Measurements from ENCODE around the gene TRIM2. TPM values are rescaled to one million over a fixed set of nuclear protein-coding genes. Genes with fewer than 3 reads are reported as not detected.

Gene TRIM2
- total and polyA plus RNA-seq, 3 donors from 2014 or later: 6.1 to 12.8 (median 10.7) TPM

- DNase-seq: no peak
- intact Hi-C loops (cut with DNase I; ENCODE audit: low total_unique reads): no loop called here
- no peaks in the 10 kb centered on the region for H3K36me3 ChIP-seq (ENCODE audit: low read depth, missing control alignments)
- no peak overlapping the region for H3K4me3 ChIP-seq
- H3K27ac ChIP-seq: no peak overlapping the region
- TF ChIP-seq CTCF (IDR thresholded peaks at IDR 0.05) (no peak), POLR2A (IDR thresholded peaks at IDR 0.05) (no peak)
- H3K9me3 ChIP-seq: no peaks in the 10 kb centered on the region
- no peaks in the 10 kb centered on the region for H3K27me3 ChIP-seq
- no peaks in the 10 kb centered on the region for H3K4me1 ChIP-seq
- WGBS, 2 donors: 91 to 92% methylated on average over 4 of the region's 4 CpGs
Observed at GRCh38 chr4:153387981-153388380, 183.7 kb downstream of the TRIM2 start.

Small RNA genes lying within 50 kb of the gene (small RNA-seq; reads per million reads assigned to genes)
- gene RF00019: 0 reads per million in 2 donors
- gene RN7SL419P: 0 reads per million in 2 donors
- 0 reads per million in 2 donors for gene RNU6-1196P

Other genes with a start within 250 kb of the TRIM2 start
- gene MND1, start 140.2 kb downstream of the TRIM2 start, total RNA-seq: 10 to 100 TPM in 1 of 2 donors, 1 to 10 TPM in 1; 8.3 to 11.4 TPM
- 17.5 TPM for gene MND1, start 140.2 kb downstream of the TRIM2 start, polyA plus RNA-seq (ENCODE audit: insufficient read depth, low read depth, low replicate concordance)